GM21786 (cell line): ENCODE results near the gene EXD3.
"Not testable (repeated sequence)": the region's sequence is repeated elsewhere in the genome, so short reads cannot be mapped to it uniquely, and the experiment has no call there.

Source experiments
- ATAC-seq: cut with Tn5 transposase; IDR thresholded peaks from one replicate; pipeline ENCODE4 v1.9.1; 2021; ENCODE audit not compliant: unreplicated experiment

The EXD3 gene

DNA sequence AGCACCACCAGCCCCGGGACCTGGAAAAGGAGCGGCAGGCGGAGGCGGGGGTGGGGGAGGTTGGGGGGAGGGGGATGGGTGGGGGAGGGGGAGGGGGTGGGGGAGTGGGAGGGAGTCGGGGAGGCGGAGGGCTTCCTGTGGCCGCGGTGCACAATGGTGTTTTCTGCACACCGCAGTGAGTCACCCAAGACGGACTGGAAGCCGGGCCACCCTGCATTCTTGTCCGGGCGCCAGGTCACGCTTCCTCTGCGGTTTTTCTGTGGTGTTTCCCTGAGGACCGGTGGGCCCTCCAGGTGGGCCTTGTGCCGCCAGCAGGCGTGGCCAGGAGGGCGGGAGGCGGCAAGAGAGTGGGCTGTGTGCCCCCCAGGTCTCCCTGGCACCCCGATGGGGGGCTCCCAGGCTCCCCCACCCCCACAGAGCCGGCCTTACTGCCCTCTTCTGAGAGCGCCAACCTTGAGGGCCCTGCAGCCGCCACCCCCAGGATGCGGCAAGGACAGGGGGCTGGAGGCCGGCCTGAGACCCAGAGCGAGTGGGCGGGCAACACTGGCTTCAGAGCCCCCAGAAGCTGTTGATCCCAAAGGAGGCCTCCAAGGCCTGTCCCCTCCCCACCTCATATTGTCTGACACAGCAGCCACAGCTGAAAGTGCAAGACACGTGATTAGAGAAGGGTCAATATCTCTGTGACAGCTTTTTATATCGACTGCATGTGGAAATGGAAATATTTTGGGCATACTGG, 11.1 kb downstream of the EXD3 start:
- ATAC-seq = no peak

DNA sequence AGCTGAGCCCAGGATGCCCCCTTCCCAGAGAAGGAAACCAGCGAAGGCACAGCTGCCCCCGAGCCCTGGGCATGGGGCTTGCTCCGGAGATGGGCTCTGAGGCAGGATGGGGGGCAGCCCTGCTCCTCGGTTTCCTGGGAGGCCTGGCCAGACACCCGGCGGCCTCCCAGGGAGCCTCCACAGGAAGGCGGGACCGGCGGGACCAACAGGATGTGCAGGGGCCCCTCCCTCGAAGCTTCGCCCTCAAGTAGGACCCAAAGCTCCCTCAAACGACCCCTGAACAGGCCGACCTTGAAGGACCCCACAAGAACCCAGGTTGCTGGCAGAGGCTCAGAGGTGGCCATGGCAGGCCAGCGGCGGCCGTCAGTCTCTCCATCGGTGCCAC, 11.7 kb downstream of the EXD3 start:
- no peak for ATAC-seq

DNA sequence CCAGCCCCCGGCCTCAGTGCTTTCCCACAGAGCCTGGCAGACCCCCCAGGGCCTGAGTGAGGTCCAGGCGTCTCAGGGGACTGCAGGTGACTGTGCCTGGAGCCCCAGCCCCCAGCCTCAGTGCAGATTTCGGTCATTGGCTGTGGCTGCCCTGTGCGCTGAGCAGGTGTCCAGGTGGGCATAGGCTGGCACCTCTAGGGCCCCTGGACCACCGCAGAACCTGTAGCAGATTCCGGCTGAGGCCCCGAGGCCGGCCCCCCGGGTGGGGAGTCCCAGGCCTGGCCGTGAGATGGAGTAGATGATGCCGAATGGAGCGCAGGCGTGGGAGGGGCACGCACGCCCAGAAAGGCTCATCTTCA, 12.1 kb downstream of the EXD3 start:
- no peak for ATAC-seq

DNA sequence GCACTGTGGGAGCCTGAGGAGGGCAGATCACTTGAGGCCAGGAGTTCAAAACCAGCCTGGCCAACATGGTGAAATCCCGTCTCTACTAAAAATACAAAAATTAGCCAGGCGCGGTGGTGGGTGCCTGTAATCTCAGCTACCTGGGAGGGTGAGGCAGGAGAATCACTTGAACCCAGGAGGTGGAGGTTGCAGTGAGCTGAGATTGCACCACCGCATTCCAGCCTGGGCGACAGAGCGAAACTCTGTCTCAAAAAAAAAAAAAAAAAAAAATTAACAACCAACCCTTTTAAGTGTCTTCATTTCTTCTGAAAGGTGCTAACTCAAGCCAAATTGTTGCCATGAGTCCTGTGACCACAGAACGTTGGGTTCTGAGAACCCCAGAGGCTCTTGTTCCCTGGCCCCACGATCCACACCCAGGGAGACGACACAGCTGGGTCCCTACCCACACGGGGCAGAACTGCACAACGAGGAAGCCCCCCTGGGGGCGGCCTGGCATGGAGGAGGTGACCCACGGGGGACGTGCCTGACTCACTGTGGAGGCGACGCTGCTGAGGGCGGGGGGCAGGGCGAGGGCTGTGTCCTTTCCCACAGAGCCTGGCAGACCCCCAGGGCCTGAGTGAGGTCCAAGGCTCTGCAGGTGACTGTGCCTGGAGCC, 12.6 kb downstream of the EXD3 start:
- not testable (repeated sequence) for ATAC-seq

GRCh38 chr9:137409515-137409914, 13.4 kb downstream of the EXD3 start:
- ATAC-seq = no peak

DNA sequence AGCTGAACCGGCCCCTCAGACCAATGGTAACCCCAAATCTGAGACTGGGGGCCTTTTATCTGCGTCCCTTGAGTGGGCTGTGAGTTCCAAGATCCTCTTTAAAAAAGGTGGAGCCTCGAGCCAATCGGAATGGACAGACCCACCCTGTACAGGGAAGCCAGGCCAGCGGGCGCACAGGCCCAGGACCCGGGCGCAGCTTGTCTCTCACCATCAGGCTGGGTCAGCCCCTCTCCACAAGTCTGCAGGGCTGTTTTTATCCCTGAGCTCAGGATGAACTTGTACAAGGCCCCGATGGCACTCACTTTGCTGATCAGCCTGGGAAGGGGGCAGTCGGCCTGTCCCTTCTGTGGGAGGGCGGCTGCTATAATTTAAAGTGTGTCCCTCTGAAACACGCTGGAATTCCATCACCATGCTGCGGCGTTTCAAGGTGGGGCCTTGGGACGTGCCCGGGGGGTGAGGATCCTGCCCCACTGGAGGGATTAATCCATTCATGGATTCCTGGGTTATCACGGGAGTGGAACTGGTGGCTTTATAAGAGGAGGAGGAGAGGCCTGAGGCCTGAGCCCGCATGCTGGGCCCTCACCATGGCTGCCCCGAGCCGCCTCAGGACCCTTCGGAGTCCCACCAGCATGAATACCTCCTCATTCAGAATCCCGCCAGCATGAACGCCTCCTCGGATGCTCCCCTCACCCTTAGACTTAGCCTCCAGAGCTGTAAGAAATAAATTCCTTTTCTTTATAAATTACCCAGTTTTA, 14.1 kb downstream of the EXD3 start:
- no peak for ATAC-seq

- ATAC-seq = no peak
These were observed 15.2 kb downstream of the EXD3 start for GRCh38 chr9:137407590-137408300.

DNA sequence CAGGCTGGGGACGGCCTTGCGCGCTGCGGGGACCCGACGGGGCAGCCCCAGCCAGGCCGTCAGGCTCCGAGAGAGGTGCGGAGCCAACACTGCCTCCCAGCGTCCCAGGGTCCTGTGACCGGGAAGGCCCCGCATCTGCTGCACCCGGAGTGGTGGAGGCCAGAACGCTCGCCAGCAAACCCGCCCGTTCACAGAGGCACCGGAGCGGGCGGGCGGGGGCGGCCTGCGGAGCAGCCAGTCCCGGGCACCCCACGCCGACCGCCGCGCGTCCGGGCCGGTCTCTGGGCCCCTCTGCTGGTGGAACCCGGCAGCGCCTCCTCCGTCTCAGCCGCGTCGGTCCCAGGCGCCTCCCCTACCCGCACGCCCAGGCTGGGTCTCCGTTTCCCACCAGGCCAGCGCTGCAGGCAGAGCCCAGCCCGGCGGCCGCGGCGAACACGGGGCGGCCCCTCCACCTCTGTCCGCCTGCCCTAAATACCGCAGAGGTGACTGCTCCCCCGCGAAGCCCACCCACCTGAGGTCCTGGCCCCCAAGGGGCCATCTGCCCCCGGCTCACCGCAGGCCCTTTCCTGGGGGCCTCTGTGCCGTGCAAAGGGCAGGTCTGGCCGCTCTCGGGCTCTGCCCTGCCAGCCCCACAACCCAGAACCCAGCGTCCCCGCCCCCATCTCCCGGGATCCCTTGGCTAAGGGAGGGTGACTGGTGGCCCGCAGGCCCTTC, 15.9 kb downstream of the EXD3 start:
- ATAC-seq = no peak

- ATAC-seq = no peak
These were observed 16.7 kb downstream of the EXD3 start for GRCh38 chr9:137406085-137406760.

DNA sequence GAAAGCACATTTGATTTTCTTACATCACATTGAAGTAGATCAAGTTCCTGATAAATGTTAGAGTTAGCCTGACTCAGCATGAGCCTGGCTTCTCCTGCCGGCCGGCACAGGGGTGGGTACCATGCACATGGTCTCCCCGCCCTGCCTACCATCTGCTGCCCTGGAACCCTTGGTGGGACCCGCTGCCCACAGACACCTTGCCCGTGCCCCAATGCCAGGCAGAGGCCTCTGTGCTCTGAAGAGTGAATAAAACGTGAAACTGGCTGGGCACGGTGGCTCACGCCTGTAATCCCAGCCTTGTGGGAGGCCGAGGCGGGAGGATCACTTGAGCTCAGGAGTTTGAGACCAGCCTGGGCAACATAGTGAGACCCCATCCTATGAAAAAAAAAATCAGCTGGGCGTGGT, 17.3 kb downstream of the EXD3 start:
- no peak for ATAC-seq

DNA sequence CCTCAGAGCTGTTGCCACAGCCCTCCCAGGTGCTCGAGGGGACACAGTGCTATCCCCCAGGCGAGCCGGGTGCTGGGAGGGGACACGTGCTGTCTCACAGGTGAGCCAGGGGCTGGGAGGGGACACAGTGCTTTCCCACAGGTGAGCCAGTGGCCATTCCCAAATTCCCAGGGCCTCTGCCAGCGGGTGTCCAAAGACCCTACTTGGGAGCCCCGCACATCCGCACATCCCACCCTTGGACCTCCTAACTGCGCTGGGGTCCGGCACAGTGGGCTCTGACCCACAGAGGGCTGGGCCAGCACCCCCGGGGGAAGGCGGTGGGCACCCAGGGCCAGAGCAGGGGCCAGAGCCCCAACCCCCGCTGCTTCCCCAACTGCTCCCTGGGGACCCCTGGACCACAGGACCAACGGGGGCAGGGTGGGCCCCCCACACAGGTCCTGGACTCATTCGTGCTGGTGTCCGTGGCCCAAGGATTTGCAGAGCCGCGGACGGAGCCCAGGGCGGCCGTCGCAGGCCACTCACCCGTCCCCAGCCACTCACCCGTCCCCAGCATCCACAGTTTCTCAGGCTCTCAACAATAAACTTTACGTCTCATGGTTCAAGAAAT, 17.9 kb downstream of the EXD3 start:
- no peak for ATAC-seq

- no peak for ATAC-seq
These were observed 19.7 kb downstream of the EXD3 start for GRCh38 chr9:137403269-137403668.

DNA sequence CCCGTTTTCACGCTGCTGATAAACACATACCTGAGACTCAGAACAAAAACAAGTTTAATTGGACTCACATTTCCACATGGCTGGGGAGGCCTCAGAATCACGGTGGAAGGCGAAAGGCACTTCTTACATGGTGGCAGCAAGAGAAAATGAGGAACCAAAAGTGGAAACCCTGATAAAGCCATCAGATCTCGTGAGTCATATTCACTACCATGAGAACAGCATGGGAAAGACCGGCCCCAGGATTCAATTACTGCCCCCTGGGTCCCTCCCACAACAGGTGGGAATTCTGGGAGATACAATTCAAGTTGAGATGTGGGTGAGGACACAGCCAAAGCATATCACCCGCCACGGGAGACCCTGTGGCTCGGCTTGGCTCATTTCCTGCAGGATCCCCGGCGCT, 20.2 kb downstream of the EXD3 start:
- no peak for ATAC-seq

- no peak for ATAC-seq
These were observed 24.1 kb downstream of the EXD3 start for GRCh38 chr9:137398561-137399468.

DNA sequence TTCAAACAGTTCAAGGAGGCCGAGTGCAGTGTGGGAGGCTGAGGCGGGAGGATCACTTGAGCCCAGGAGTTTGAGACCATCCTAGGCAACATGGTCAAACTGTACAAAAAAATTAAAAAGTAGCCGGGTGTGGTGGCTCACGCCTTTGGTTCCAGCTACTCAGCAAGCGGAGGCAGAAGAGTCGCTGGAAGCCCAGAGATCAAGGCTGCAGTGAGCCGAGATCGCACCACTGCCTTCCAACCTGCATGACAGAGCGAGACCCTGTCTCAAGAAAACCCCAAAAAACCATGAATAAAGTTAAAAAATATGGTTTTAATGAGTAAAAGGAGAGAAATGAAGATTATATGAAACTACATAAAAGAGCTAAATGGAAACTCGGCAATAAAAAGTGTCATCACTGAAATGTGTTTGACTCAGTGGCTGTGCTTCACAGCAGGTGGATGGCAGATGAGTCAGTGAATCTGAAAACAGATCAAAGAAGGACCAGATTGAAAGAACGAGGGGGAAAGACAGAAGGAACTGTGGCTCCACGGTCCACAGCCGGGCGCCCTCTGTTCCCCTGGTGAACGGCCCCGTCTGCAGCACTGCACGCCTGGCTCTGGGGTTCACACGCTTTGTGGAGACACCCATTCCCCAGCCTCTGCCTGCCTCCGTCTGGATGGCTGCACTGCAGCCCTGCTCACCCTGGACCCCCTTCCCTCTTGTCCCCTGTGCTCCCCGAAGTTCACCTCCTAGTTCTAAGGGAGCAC, 25.1 kb downstream of the EXD3 start:
- ATAC-seq = no peak

DNA sequence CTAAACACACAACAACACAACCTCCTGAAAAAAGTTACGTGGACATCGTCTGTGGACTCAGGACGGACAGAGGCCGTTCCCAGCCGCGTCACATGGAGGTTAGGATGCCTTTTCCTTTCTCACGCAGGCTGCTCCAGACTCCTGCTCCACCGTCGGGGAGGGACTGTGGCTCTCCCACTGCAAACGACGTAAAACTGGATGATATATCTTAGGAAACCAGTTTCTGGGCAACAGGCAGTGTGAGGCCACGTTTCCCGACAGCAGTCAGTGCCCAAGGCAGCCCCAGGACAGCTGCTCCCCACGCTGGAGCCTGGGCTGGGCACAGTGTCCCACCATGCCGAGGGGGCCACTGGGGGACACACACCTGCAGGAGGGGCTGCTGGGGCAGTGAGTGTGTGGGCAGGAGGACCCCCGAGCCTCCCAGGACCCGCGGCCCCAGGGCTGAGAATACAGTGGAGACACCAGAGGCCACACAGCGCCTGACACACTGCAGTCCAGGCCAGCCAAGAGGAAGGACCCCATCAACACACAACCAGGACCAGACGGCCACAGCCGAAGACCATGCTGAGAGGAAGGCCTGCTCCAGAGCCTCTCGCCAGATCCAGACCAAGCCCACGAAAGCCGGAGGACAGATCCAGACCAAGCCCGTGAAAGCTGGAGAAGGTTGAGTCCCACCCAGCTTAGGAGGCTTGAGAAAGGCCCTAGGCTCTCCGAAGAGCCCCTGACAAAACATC, 26.2 kb downstream of the EXD3 start:
- ATAC-seq = no peak

DNA sequence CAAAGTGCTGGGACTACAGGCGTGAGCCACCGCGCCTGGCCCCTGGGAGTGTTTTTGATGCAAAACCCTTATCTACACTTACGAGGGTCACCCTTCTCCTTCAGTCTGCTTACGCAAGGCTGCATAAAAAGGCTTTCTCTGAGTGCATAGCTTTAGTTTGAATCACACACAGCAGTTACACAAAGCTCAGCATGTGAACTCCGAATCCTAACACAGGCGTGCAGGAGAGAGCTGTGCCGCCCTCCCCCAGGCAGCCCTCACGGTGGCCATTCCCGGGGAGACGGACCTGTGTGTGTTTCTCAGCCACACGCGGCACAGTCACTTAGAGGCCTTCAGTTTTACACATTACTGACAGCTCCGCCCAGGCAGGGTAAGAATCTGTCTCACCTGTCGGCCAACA, 26.7 kb downstream of the EXD3 start:
- no peak for ATAC-seq

GRCh38 chr9:137395666-137396010, 27.3 kb downstream of the EXD3 start:
- ATAC-seq = no peak
